Kasumi-1 (cell line): Measurements from ENCODE around the gene SPR.
A peak's percentile ranks its signal among the peaks of the same experiment; 100 is the strongest.

Experiments
- DNase-seq, 2 experiments: peaks; one replicate each; lab custom pipeline; 2025; lab: John Stamatoyannopoulos, UW

SPR gene

DNA sequence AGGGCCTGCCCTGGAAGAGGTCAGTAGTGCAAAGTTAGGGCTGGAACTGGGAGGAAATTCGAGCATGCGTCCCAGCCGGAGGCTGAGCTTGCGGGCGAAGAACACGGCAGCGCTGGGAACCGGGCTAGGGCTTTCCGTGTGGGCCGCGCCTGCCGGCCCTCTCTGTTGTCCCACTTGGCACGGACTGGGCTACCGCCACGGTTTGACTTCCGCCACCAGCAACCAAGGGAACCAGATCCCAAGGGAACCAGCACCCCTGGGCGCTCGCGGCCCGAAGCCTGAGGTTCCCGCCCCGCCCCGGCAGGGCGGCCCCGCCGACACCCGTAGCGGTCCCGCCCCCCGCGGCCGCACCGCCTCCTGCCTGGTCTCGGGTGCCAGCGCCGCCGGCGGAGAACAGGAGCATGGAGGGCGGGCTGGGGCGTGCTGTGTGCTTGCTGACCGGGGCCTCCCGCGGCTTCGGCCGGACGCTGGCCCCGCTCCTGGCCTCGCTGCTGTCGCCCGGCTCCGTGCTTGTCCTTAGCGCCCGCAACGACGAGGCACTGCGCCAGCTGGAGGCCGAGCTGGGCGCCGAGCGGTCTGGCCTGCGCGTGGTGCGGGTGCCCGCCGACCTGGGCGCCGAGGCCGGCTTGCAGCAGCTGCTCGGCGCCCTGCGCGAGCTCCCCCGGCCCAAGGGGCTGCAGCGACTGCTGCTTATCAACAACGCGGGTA is at the start of gene SPR:
Gene SPR, plus strand, starts transcription at position 377 of the 708 bp plus-strand sequence. Its CDS starts 25 bp downstream, at position 402.
- peak; percentile 41 to 50 for DNase-seq

GRCh38 chr2:72840066-72840465 is 47.1 kb upstream of the SPR start:
- DNase-seq, result no peak

DNA sequence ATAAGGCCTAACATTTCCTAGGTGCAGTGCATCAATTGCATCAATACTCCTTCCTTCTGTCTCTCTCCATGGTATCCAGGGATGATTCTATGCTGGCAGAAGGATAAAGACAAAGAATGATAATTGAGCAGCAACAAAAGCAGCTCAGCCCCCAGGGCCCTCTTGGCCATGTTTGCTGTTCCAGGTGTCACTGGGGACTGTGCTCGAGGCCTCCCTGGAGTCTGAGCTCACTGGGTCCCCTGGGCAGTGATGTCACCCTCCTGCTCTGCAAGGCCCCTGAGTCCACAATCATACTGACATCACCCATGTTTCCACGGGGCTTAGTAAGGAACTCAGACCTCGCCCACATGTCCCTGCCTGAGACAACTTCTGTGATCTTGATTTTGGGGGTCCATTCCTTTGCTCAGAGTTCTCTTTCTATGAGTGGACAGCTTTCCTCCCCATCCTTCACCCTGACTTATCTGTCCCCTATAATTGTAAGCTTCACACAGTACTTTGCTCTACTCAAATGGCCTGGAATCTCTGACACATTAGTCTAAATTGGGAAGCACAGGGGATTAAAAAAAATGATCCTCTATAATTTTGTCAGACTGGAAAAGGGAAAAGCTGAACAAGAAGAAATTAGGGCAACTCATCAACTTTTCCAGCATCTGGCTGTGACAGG is 45.6 kb upstream of the SPR start:
- DNase-seq, result no peak

DNA sequence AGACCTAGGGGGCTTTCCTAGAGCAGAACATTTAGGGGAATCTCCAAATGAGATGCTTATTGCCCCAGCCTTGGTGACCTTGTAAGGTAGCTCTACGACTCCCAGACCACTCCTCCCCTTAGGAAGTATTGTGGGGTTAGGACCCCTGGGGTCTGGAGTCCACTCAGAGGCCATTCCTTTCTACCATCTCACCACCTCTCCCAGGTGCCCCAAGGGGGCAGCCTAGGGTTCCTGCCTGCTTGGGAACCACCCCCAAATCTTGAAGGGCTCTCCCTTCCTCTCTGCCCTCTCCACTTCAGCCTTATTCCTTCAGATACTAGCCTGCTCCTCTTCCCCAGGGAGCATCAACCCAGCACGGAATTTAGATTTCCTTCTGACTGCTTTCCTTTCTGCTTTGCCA is 43.9 kb upstream of the SPR start:
- DNase-seq, result no peak

DNA sequence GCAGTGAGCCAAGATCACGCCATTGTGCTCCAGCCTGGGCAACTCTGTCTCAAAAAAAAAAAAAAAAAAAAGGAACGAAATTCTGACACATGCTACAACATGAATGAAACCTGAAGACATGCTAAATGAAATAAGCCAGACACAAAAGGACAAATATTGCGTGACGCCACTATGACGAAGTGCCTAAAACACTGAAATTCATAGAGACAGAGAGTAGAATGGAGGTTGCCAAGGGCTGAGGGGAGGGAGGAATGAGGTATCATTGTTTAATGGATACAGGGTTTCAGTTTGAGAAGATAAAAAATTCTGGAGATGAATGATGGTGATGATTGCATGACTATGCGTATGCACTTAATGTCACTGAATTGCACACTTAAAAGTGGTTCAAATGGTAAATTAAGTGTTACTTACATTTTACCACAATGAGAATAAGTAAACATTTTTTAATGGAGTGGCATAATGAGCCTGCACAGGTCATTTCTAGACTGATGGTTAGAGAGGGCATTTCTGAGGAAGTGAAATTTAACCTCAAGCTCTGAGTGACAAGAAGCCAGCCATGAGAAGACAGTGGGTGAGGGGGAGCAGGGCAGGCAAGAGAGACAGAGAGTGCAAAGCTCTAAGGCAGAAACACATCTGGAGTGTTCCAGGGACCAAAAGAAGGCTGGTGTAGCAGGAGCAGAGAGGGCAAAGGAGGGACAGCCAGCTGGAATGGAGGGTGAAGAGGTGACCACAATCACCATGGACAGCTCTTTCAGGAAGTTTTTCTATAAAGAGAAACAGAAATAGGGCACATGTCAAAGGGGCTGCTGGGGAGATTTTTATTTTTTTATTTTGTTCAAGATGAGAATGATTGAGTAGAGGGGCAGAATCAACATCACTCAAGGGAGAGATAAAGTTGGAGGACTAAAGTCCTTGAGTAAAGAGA is 40.8 kb upstream of the SPR start:
- DNase-seq, result no peak

- no peak for DNase-seq
Observed at GRCh38 chr2:72847534-72848315, 39.5 kb upstream of the SPR start.

- no peak for DNase-seq
Observed at GRCh38 chr2:72848436-72849137, 38.6 kb upstream of the SPR start.

DNA sequence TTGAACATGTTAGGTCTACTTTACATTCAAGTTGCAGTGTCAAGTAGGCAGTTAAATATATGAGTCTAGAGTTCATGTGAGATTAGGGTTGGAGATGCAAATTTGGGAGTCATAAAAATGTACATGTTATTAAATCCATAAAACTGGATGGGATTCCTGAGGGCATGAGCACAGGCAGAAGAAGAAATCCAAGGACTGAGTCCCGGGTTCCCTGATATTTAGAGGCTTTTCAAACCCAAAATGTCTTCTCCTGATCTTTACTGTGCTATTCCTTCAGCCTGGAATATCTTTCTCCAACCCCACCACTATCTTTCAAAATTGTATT is 38.1 kb upstream of the SPR start:
- no peak for DNase-seq

DNA sequence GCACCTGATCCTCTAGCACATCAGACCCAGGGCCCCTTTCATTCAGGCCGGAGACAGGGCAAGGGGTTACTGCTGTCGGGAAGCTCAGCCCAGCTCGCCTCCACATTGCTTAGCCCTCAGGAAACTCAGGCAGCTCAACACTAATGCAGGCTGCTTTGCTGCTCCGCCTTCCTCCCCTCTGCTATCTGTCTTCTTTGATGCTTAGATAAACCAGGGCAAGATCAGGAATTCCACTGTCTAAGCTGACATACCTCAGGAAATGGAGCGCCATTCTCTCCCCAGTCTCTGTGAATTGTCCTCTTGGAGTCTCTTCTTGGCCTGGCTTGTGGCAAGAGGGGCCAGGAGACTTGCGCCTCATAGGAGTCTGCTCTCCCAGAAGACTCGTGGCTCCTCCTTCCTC is 35.9 kb upstream of the SPR start:
- DNase-seq, result no peak

DNA sequence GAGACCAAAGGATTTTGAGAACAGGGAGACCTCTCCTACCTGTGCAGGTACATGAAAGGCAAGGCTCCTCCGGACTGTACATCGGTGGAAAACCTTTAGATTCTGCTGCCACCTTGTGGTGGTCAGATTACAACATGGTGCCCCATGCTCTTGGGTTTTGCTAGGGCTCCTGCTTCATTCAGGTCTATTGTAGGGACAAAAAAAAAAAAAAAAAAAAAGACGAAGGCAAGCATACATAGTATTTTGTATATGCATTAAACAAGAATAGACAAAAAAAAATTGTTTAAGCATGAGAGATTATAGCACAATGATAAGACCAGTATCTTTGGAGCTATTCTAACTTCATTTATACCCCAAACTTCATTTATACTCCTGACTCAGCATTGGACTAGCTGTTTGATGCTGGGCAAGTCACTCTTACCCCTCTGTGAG is 27.4 kb upstream of the SPR start:
- peak; percentile 8 to 43 for DNase-seq

DNA sequence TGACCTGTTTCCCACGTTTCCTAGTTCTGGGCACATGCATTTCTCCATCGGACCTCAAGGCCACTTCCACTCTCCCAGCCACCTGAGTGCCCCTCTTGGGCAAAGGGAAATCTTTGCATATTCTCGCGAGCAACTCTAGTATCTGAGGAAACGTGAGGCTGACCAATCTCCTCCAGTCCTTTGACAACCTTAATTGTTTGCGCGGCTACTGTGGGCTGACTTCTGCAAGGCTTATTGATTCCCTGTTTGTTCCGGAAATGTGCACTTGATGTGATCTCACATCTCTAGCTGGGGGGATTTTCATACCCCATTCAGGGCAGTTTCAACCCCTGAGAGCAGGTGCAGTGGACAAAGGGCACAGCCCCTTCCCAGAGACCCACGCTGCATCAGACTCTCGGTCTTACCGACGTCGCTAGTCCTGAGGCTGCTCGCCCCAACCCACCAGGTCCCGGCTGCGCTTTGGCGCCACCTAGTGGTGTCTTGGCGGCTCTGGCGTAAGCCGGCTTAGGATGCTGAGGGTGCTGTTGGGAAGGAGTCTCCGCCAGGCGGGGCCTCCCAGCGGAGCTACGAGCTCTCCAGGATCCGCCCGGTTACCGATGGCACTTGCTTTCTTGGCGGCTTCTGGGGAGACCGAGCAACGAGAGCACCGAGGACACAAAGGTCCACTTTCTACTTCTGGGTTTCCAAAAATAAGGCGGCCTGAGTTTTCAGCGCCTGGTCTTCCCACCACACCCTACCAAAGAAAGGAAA is 24.8 kb upstream of the SPR start:
- DNase-seq, result peak; percentile 63 to 67

DNA sequence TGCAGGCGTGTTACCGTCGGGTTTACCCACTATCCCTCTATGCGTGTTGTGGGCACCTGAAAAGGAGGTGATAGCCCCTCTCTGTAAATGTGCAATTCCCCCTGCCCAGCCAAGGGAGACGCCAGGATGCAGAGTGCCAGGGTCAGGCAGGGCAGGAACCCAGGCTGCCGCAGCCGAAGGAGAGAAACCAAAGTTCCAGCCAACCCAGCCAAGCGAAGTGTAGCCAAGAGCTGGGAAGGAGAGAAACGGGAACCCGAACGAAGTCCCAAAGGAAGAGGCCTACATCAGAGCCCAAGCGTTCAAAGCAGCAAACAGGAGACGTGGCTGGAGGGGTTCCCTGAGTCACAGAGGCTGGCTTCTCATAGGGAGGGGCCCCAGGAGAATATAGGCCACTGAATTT is 24.2 kb upstream of the SPR start:
- no peak for DNase-seq

DNA sequence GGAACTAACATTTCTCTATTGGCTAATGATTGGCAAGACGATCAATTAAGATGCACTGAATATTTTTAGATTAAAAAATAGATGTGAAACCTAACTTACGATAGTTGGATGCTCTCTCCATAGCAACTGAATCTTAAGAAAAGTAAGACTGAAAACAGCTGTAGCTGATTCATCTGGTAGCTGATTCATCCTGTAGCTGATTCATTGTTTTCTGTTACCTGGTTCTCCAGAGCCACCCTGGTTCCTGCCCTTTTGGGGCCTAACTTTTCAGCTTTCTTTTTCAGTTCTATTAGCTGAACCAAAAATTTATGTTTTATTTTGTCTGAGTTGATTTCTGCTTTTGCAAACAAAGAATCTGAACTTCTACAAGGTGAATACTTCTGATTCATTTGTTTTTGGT is 22.7 kb upstream of the SPR start:
- DNase-seq, result no peak

DNA sequence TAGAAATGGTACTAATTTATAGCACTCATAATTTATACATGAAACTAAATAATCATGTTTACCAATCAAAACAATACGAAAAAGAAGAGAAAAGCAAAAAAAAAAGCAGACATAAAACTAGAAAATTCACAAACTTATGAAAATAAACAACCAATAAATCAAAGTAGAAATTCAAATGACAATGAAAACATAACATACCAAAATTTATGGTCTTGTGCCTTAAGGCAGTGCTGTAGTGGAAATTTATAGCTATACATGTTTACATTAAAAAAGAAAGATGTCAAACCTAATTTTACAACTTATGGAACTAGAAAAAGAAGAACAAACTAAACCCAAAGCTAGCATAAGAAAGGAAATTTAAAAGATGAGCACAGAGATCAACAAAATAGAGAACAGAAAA is 16.1 kb upstream of the SPR start:
- no peak for DNase-seq

- no peak for DNase-seq
Observed at GRCh38 chr2:72871880-72872279, 15.3 kb upstream of the SPR start.

GRCh38 chr2:72883356-72883962 is 3.7 kb upstream of the SPR start:
- DNase-seq, result peak; percentile 23 to 65

- no peak for DNase-seq
Observed at GRCh38 chr2:72886505-72887031, 640 bp upstream of the SPR start.

DNA sequence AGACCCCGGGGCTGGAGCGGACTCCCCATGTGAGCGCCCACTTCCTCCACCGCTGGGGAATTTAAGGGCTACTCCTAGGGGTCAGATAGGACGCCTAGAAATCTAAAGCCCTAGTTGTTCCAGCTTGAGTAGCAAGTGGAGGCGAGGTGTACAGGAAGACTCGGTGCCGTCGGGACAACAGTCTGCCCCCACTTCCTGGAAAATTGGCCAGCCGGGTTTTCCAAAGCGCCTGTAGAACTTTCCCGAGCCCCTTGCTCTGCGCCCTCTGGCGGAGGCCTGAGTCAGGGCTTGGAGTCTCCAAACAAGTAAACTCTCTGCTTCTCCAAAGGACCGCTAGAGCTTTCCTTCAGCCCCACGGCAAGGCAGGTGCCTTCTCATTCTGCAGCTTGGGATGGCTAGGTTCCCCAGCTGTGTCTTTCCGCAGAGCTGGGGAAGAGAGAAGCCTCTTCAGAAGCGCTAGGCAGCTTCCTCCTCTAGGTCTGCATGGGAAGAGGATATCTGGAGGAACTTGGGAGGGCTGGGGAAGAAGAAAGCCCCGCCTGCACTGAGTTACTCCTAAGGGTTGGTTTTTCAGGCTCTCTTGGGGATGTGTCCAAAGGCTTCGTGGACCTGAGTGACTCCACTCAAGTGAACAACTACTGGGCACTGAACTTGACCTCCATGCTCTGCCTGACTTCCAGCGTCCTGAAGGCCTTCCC is 681 bp downstream of the SPR start:
- peak; percentile 79 to 82 for DNase-seq
